Panc1 (cell line): Measurements from ENCODE around the gene RHBDL3. TPM values are rescaled to one million over a fixed set of nuclear protein-coding genes. Genes with fewer than 3 reads are reported as not detected.

Source experiments
- ATAC-seq: fragments of 200-7000 bp; cut with Tn5 transposase; 2 replicates; pipeline ENCODE4 v1.9.1; 2020; ENCODE audit warnings: mild to moderate bottlenecking, moderate library complexity
- BruUV-seq: library from RNA; stranded (reverse); fragments of 400-500 nt; replicated peaks from 2 replicates; lab custom pipeline; 2021; lab: Mats Ljungman, UMichigan
- CTCF ChIA-PET: fragments of 300-600 bp; sonication (Branson Sonifier 250); formaldehyde crosslinking; loops from one replicate; lab custom pipeline; 2022; ENCODE audit warnings: antibody characterized with exemption; lab: Charles Lee
- POLR2A ChIA-PET: fragments of 300-600 bp; sonication (Branson Sonifier 250); formaldehyde crosslinking; loops from one replicate; lab custom pipeline; 2022; ENCODE audit warnings: antibody characterized with exemption; lab: Charles Lee
- DNase-seq: peaks from one replicate; pipeline ENCODE4 v3.0.0-alpha.2; 2010; ENCODE audit warnings: low read depth, low spot score
- H3K27ac ChIP-seq: 2 replicates; pipeline ENCODE4 v1.5.1; 2011; ENCODE audit warnings: mild to moderate bottlenecking, low read length, inconsistent platforms
- H3K27me3 ChIP-seq: fragments of 200-500 bp; sonication (Bioruptor generic); 2 replicates; pipeline ENCODE4 v1.6.0; 2014; ENCODE audit warnings: low read length, inconsistent platforms; ENCODE audit not compliant: control insufficient read depth, insufficient read depth
- H3K36me3 ChIP-seq: fragments of 200-500 bp; sonication (Bioruptor generic); 2 replicates; pipeline ENCODE4 v1.5.1; 2014; ENCODE audit warnings: inconsistent platforms, mild to moderate bottlenecking, low read length, moderate library complexity; ENCODE audit not compliant: control insufficient read depth, insufficient read depth
- H3K4me1 ChIP-seq: 2 replicates; pipeline ENCODE4 v1.5.1; 2011; ENCODE audit warnings: inconsistent platforms, mild to moderate bottlenecking, low read length, moderate library complexity; ENCODE audit not compliant: control insufficient read depth, insufficient read depth
- H3K4me3 ChIP-seq, 2 experiments: 2 replicates each; pipeline ENCODE4 v1.5.1; 2011 to 2012; ENCODE audit warnings: low read depth in 2 of 2, low read length in 2 of 2, mild to moderate bottlenecking in 2 of 2, inconsistent platforms in 1 of 2, moderate library complexity in 1 of 2
- H3K9me3 ChIP-seq: fragments of 200-500 bp; sonication (Bioruptor generic); 2 replicates; pipeline ENCODE4 v1.5.1; 2014; ENCODE audit warnings: low read depth, mild to moderate bottlenecking, inconsistent platforms, low read length, moderate library complexity; ENCODE audit not compliant: control insufficient read depth, insufficient read depth
- POLR2AphosphoS5 ChIP-seq: IDR thresholded peaks from 2 replicates; pipeline ENCODE4 v1.6.1; 2012; ENCODE audit warnings: mild to moderate bottlenecking, low read depth, low read length, moderate library complexity
- SIN3A ChIP-seq: IDR thresholded peaks from 2 replicates; pipeline ENCODE4 v1.6.1; 2012; ENCODE audit warnings: low read depth, mild to moderate bottlenecking, low read length, moderate library complexity, borderline replicate concordance; ENCODE audit not compliant: insufficient read depth
- TCF7L2 ChIP-seq: IDR thresholded peaks from 2 replicates; pipeline ENCODE4 v1.6.1; 2011; ENCODE audit warnings: mild to moderate bottlenecking, low read depth, low read length, inconsistent platforms
- in situ Hi-C: cut with HindIII; loops from 2 replicates; pipeline ENCODE4 v1.10.0; 2016; ENCODE audit warnings: low sequenced_read_pairs, low pct_unique_long_range_greater_than_20kb
- intact Hi-C: fragments of 100-400 bp; cut with micrococcal nuclease; formaldehyde crosslinking; loops from one replicate; pipeline ENCODE4 v1.10.0; 2022; ENCODE audit not compliant: unreplicated experiment
- total RNA-seq: library from RNA; stranded (reverse); gene quantifications from one replicate; pipeline ENCODE4 v1.2.1, GENCODE V29; 2021; ENCODE audit not compliant: unreplicated experiment
- TF ChIP-seq, protein P1 (sequence below): fragments of 450-650 bp; IDR thresholded peaks from 2 replicates; pipeline ENCODE4 v1.5.1; 2017; ENCODE audit warnings: mild to moderate bottlenecking
- TF ChIP-seq, protein P2 (sequence below), 2 experiments: IDR thresholded peaks; 2 replicates each; pipeline ENCODE4 v1.6.1; 2011 to 2012; ENCODE audit warnings: low read depth in 2 of 2, control low read depth in 1 of 2, low read length in 1 of 2, mild to moderate bottlenecking in 1 of 2, moderate library complexity in 1 of 2; ENCODE audit not compliant: insufficient read depth in 1 of 2

RHBDL3 gene
- total RNA-seq, 1 experiment from 2014 or later = 3.2 TPM

DNA sequence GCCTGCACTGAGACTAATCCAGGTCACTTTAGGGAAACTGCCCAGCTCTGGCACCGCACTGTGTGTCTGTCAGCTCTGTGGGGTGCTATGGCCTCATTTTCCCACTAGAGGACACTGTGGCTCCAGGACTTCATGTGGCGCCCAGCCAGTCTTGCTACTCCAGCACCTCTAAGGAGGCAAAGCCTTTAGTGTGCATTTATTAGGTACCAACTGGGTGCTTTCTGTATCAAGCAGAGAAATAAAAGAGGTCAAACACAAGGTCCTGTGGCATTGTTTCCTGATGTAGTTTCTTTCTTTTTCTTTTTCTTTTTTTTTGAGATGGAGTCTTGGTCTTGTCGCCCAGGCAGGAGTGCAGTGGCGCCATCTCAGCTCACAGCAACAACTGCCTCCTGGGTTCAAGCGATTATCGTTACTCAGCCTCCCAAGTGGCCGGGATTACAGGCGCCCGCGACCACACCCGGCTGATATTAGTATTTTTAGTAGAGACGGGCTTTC is 12.5 kb upstream of the RHBDL3 start:
- Histone ChIP-seq H3K4me3 (no peak overlapping the region), H3K36me3 (no peaks in the 10 kb centered on the region), H3K27ac (no peak overlapping the region), H3K9me3 (no peaks in the 10 kb centered on the region), H3K4me1 (no peaks in the 10 kb centered on the region), H3K27me3 (no peaks in the 10 kb centered on the region)
- TF ChIP-seq, protein P1, sequence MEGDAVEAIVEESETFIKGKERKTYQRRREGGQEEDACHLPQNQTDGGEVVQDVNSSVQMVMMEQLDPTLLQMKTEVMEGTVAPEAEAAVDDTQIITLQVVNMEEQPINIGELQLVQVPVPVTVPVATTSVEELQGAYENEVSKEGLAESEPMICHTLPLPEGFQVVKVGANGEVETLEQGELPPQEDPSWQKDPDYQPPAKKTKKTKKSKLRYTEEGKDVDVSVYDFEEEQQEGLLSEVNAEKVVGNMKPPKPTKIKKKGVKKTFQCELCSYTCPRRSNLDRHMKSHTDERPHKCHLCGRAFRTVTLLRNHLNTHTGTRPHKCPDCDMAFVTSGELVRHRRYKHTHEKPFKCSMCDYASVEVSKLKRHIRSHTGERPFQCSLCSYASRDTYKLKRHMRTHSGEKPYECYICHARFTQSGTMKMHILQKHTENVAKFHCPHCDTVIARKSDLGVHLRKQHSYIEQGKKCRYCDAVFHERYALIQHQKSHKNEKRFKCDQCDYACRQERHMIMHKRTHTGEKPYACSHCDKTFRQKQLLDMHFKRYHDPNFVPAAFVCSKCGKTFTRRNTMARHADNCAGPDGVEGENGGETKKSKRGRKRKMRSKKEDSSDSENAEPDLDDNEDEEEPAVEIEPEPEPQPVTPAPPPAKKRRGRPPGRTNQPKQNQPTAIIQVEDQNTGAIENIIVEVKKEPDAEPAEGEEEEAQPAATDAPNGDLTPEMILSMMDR = peak; percentile 99
- no peak for TF ChIP-seq TCF7L2
- peak; percentile 67 for DNase-seq
- ChIA-PET POLR2A (no interaction called here), CTCF (interaction anchor here (0.5 to 1.3 kb wide), 11 partner anchors 10 to 124 kb away, joined by 3 to 6 read pairs (median 4); no protein-coding TSS in a partner anchor)
- intact Hi-C loops = loop anchor here (1.0 kb wide), 1 partner anchor 68 kb away; no protein-coding TSS in a partner anchor
- peak; percentile 98 for ATAC-seq
- BruUV-seq = no TSS peak
- in situ Hi-C loops = no loop called here

DNA sequence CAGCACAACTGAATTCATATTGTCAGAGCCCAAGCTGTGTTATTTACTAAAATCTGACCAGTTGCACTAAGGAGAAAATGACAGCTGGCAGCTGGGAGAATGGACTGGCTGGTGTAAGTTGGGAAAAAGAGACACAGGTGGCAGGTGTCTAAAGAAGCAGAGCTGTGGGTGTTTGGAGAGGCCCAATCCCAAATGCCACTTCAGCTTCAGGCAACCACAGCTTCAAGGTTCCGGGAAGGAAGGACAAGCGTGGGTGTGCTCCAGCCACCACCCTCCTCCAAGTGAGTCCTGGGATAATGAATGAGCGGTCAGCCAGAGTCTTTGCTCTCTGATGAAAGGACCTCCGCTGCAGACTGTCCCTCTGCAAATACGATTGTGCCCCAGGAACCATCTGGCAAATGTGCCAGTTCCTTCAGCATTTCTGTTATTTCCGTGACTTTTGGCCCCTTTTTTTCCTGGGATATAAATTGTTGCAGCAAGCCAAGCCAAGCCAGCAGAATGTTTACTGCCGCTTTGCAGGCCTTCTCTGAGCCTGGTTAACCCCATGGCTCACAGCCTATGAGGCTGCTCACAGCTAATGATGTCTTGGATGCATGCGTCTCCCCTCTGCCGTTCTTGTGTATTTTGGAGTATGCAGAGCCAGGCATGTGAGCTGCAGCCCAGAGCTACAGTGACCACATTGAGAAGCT is 9.5 kb upstream of the RHBDL3 start:
- in situ Hi-C loops = no loop called here
- POLR2A ChIA-PET = no interaction called here
- no TSS peak for BruUV-seq

DNA sequence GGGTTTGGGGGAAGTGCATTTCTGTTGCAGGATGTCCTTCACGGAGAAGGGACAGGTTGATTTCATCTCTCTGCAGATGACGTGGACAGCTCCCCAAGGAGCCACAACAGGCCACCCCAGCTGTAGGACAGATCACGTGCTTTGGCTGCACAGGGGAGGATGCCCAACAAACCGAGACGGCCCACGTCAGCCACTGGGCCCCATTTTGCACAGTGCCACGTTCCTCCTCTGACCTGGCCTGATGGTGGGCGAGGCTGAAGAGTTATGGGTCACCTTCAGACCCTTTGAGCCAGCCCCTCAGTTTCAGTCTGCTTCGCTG is 9.0 kb upstream of the RHBDL3 start:
- H3K36me3 ChIP-seq = no peaks in the 10 kb centered on the region
- no peak for DNase-seq
- no peaks in the 10 kb centered on the region for H3K9me3 ChIP-seq
- BruUV-seq = no TSS peak
- ChIA-PET POLR2A (no interaction called here), CTCF (no interaction called here)
- no peaks in the 10 kb centered on the region for H3K27me3 ChIP-seq
- TF ChIP-seq TCF7L2 = no peak
- no peak for TF ChIP-seq SIN3A
- TF ChIP-seq, protein P2, sequence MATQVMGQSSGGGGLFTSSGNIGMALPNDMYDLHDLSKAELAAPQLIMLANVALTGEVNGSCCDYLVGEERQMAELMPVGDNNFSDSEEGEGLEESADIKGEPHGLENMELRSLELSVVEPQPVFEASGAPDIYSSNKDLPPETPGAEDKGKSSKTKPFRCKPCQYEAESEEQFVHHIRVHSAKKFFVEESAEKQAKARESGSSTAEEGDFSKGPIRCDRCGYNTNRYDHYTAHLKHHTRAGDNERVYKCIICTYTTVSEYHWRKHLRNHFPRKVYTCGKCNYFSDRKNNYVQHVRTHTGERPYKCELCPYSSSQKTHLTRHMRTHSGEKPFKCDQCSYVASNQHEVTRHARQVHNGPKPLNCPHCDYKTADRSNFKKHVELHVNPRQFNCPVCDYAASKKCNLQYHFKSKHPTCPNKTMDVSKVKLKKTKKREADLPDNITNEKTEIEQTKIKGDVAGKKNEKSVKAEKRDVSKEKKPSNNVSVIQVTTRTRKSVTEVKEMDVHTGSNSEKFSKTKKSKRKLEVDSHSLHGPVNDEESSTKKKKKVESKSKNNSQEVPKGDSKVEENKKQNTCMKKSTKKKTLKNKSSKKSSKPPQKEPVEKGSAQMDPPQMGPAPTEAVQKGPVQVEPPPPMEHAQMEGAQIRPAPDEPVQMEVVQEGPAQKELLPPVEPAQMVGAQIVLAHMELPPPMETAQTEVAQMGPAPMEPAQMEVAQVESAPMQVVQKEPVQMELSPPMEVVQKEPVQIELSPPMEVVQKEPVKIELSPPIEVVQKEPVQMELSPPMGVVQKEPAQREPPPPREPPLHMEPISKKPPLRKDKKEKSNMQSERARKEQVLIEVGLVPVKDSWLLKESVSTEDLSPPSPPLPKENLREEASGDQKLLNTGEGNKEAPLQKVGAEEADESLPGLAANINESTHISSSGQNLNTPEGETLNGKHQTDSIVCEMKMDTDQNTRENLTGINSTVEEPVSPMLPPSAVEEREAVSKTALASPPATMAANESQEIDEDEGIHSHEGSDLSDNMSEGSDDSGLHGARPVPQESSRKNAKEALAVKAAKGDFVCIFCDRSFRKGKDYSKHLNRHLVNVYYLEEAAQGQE (IDR thresholded peaks at IDR 0.05; ENCODE audit: insufficient read depth in 1 of 2, low read depth in 2 of 2, low read length in 1 of 2) = no peak
- TF ChIP-seq, protein P1 = no peak
- TF ChIP-seq POLR2AphosphoS5 = no peak
- in situ Hi-C loops (no loop called here), intact Hi-C loops (no loop called here)
- H3K4me1 ChIP-seq = no peaks in the 10 kb centered on the region
- H3K27ac ChIP-seq = no peak overlapping the region
- no peak overlapping the region for H3K4me3 ChIP-seq
- ATAC-seq = no peak

More for the DNA sequence above, 9.5 kb upstream of the RHBDL3 start:
- H3K9me3 ChIP-seq = no peaks in the 10 kb centered on the region
- ATAC-seq = no peak
- no peak for TF ChIP-seq TCF7L2
- TF ChIP-seq, protein P2 (IDR thresholded peaks at IDR 0.05; ENCODE audit: insufficient read depth in 1 of 2, low read depth in 2 of 2, low read length in 1 of 2) = no peak
- H3K4me3 ChIP-seq = no peak overlapping the region
- H3K36me3 ChIP-seq = no peaks in the 10 kb centered on the region
- CTCF ChIA-PET = no interaction called here
- no peak for DNase-seq
- intact Hi-C loops = no loop called here
- no peaks in the 10 kb centered on the region for H3K27me3 ChIP-seq
- H3K27ac ChIP-seq = no peak overlapping the region
- no peaks in the 10 kb centered on the region for H3K4me1 ChIP-seq
